Epithelial cell of proximal tubule (primary cell): ENCODE data around the gene WNT5B. TPM values are rescaled to one million over a fixed set of nuclear protein-coding genes. Genes with fewer than 3 reads are reported as not detected.

Experiments
- DNase-seq: peaks from one replicate; pipeline ENCODE4 v3.0.0-alpha.2; 2011; ENCODE audit warnings: low read depth
- H3K4me3 ChIP-seq: 2 replicates; pipeline ENCODE4 v1.5.1; 2011; ENCODE audit warnings: low read depth, mild to moderate bottlenecking, low read length
- CTCF ChIP-seq: conservative IDR thresholded peaks from 2 replicates; pipeline ENCODE4 v1.5.1; 2012; ENCODE audit warnings: low read depth, mild to moderate bottlenecking, low read length
- total RNA-seq: library from RNA; depleted of rRNA; stranded (reverse); fragments of >200 nt; gene quantifications from 2 replicates; pipeline ENCODE4 v1.2.3, GENCODE V29; 2015

The WNT5B gene
- 6.6 and 51.0 TPM in 2 replicates for total RNA-seq

- no peak for DNase-seq
- peak within 1 kb of the TSS; percentile 60 for H3K4me3 ChIP-seq
- no peak for TF ChIP-seq CTCF
Measured at GRCh38 chr12:1628666-1629337, at the start of gene WNT5B. WNT5B (plus strand) TSS chr12:1629231; CDS start chr12:1631355, 2,124 bp downstream.

- H3K4me3 ChIP-seq: no peak overlapping the region
- no peak for DNase-seq
- no peak for TF ChIP-seq CTCF
Measured at GRCh38 chr12:1579651-1580435, 49.2 kb upstream of the WNT5B start.

- DNase-seq: no peak
- TF ChIP-seq CTCF: no peak
- H3K4me3 ChIP-seq: no peak overlapping the region
Measured at GRCh38 chr12:1580526-1580925, 48.5 kb upstream of the WNT5B start.

GRCh38 chr12:1581973-1582708 is 46.9 kb upstream of the WNT5B start:
- no peak for DNase-seq
- no peak for TF ChIP-seq CTCF

GRCh38 chr12:1582709-1583050 is 46.4 kb upstream of the WNT5B start:
- no peak for DNase-seq
- no peak overlapping the region for H3K4me3 ChIP-seq
- no peak for TF ChIP-seq CTCF

More at GRCh38 chr12:1581973-1582708, 46.9 kb upstream of the WNT5B start:
- no peak overlapping the region for H3K4me3 ChIP-seq

- H3K4me3 ChIP-seq: peak overlapping the region; percentile 35
- peak; percentile 40 for DNase-seq
- TF ChIP-seq CTCF: peak; percentile 95
Measured at GRCh38 chr12:1583421-1584078, 45.5 kb upstream of the WNT5B start.
